ENCODE results near the gene C22orf31.

Gene C22orf31

GRCh38 chr22:29023172-29023796 lies 38.3 kb downstream of the C22orf31 start:
- no peak for DNase-seq

- DNase-seq, result no peak
Observed at GRCh38 chr22:29022101-29022817, 39.4 kb downstream of the C22orf31 start.

- DNase-seq, result no peak
Observed at GRCh38 chr22:29018293-29019189, 43.1 kb downstream of the C22orf31 start.

GRCh38 chr22:29016067-29016938 lies 45.3 kb downstream of the C22orf31 start:
- DNase-seq, result no peak

- no peak for DNase-seq
Observed at GRCh38 chr22:29014773-29015172, 46.9 kb downstream of the C22orf31 start.

- no peak for DNase-seq
Observed at GRCh38 chr22:29014293-29014692, 47.3 kb downstream of the C22orf31 start.

GRCh38 chr22:29012952-29013351 lies 48.7 kb downstream of the C22orf31 start:
- no peak for DNase-seq

- no peak for DNase-seq
Observed at GRCh38 chr22:29012101-29012433, 49.6 kb downstream of the C22orf31 start.

GRCh38 chr22:29011240-29012100 lies 50.2 kb downstream of the C22orf31 start:
- DNase-seq, result no peak

GRCh38 chr22:29009148-29009547 lies 52.5 kb downstream of the C22orf31 start:
- DNase-seq, result no peak

Data from CD4-positive, alpha-beta T cell treated with Interferon alpha-2 for 1 hour (primary cell).